ENCODE measurements around the gene ANAPC7.
A peak's percentile ranks its signal among the peaks of the same experiment; 100 is the strongest.
"Not testable (repeated sequence)": the region's sequence is repeated elsewhere in the genome, so short reads cannot be mapped to it uniquely, and the experiment has no call there.

The ANAPC7 gene

GRCh38 chr12:110417113-110417512 lies 13.6 kb upstream of the ANAPC7 start:
- H3K27ac ChIP-seq (ENCODE audit: low read depth, low read length), result not testable (repeated sequence)
- peak in 1 of 2 donors; percentile 35 for DNase-seq

DNA sequence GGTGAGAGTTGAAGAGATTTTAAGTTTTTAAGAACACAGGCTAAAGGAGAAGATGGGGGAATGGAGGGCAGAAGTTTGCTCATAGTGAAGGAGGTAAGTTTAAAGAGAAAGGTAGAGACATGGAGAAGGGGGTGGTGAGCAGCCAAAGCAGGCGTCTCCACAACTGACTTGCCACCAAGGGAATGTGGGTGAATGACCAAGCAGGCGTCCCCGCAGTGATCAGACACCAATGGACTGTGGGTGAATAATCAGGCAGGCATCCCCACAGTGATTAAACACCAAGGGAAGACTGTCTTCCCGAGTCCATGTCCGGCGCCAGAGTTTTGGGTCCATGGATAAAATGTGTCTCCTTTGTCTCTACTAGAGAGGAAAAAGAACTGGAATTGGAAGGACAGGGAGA lies 6.6 kb upstream of the ANAPC7 start:
- not testable (repeated sequence) for DNase-seq; H4K8ac ChIP-seq (ENCODE audit: low read depth, low read length); H3K4me2 ChIP-seq (ENCODE audit: low read length); H3K4ac ChIP-seq (ENCODE audit: low read depth, low read length); H3K4me1 ChIP-seq (ENCODE audit: control insufficient read depth in 1 of 2, insufficient read depth in 2 of 2, low read length in 2 of 2); H4K91ac ChIP-seq (ENCODE audit: low read depth, low read length); H3K14ac ChIP-seq (ENCODE audit: low read length); H3K23ac ChIP-seq (ENCODE audit: low read length); H3K79me1 ChIP-seq (ENCODE audit: low read length); H2BK5ac ChIP-seq (ENCODE audit: low read depth, low read length, poor library complexity); H3K4me3 ChIP-seq (ENCODE audit: low read depth, low read length); H2BK120ac ChIP-seq (ENCODE audit: insufficient read depth, low read length, poor library complexity); H3K36me3 ChIP-seq (ENCODE audit: control insufficient read depth in 1 of 2, insufficient read depth in 2 of 2, low read length in 2 of 2); H2AFZ ChIP-seq (ENCODE audit: insufficient read depth, low read length, poor library complexity); H3K79me2 ChIP-seq (ENCODE audit: control insufficient read depth, insufficient read depth, low read length, poor library complexity); H3K27ac ChIP-seq (ENCODE audit: low read depth, low read length); H2AK5ac ChIP-seq (ENCODE audit: low read length); H3K9me3 ChIP-seq (ENCODE audit: insufficient read depth, low read depth, low read length); H4K12ac ChIP-seq (ENCODE audit: low read depth, low read length); H3K27me3 ChIP-seq (ENCODE audit: insufficient read depth, low read length); H3K18ac ChIP-seq (ENCODE audit: low read length); H3K9ac ChIP-seq (ENCODE audit: low read length); H2BK12ac ChIP-seq (ENCODE audit: low read length)
- WGBS (ENCODE audit: extremely low coverage, insufficient coverage, insufficient read length), result no CpG with 5 or more reads among the region's 6 CpGs

More at GRCh38 chr12:110417113-110417512, 13.6 kb upstream of the ANAPC7 start:
- not testable (repeated sequence) for H2BK120ac ChIP-seq (ENCODE audit: insufficient read depth, low read length, poor library complexity); H3K4me1 ChIP-seq (ENCODE audit: control insufficient read depth in 1 of 2, insufficient read depth in 2 of 2, low read length in 2 of 2); H2BK5ac ChIP-seq (ENCODE audit: low read depth, low read length, poor library complexity); H3K9me3 ChIP-seq (ENCODE audit: insufficient read depth, low read depth, low read length); H2BK12ac ChIP-seq (ENCODE audit: low read length); H3K27me3 ChIP-seq (ENCODE audit: insufficient read depth, low read length); H3K79me2 ChIP-seq (ENCODE audit: control insufficient read depth, insufficient read depth, low read length, poor library complexity); H3K4me3 ChIP-seq (ENCODE audit: low read depth, low read length); H2AFZ ChIP-seq (ENCODE audit: insufficient read depth, low read length, poor library complexity); H3K36me3 ChIP-seq (ENCODE audit: control insufficient read depth in 1 of 2, insufficient read depth in 2 of 2, low read length in 2 of 2); H3K9ac ChIP-seq (ENCODE audit: low read length); H4K91ac ChIP-seq (ENCODE audit: low read depth, low read length); H4K12ac ChIP-seq (ENCODE audit: low read depth, low read length); H3K79me1 ChIP-seq (ENCODE audit: low read length); H3K14ac ChIP-seq (ENCODE audit: low read length); H3K18ac ChIP-seq (ENCODE audit: low read length); H3K4me2 ChIP-seq (ENCODE audit: low read length); H4K8ac ChIP-seq (ENCODE audit: low read depth, low read length); H3K23ac ChIP-seq (ENCODE audit: low read length); H2AK5ac ChIP-seq (ENCODE audit: low read length); H3K4ac ChIP-seq (ENCODE audit: low read depth, low read length)
- WGBS (ENCODE audit: extremely low coverage, insufficient coverage, insufficient read length), result no CpG with 5 or more reads among the region's 3 CpGs

DNA sequence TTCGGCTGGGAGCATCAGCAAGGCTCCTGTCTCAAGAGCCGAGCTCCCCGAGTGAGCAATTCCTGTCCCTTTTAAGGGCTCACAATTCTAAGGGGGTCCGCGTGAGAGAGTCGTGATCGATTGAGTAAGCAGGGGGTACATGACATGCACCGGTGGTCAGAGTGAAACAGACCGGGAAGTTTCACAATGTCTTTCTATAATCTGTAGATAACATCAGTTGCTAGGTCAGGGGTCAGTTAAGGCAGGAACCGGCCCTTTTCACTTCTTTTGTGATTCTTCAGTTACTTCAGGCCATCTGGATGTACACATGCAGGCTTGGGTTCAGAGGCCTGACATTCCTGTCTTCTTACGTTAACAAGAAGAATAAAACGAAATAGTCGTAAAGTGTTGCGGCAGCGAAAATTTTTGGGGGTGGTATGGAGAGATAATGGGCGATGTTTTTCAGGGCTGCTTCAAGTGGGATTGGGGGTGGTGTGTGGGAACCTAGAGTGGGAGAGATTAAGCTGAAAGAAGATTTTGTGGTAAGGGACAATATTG lies 1.7 kb upstream of the ANAPC7 start:
- H3K23ac ChIP-seq (ENCODE audit: low read length); H2BK120ac ChIP-seq (ENCODE audit: insufficient read depth, low read length, poor library complexity); H3K18ac ChIP-seq (ENCODE audit: low read length); H3K9me3 ChIP-seq (ENCODE audit: insufficient read depth, low read depth, low read length); H3K14ac ChIP-seq (ENCODE audit: low read length); H3K4ac ChIP-seq (ENCODE audit: low read depth, low read length); H3K4me3 ChIP-seq (ENCODE audit: low read depth, low read length); H3K9ac ChIP-seq (ENCODE audit: low read length); H3K27me3 ChIP-seq (ENCODE audit: insufficient read depth, low read length); H3K27ac ChIP-seq (ENCODE audit: low read depth, low read length); H4K12ac ChIP-seq (ENCODE audit: low read depth, low read length); H2BK12ac ChIP-seq (ENCODE audit: low read length); H3K36me3 ChIP-seq (ENCODE audit: control insufficient read depth in 1 of 2, insufficient read depth in 2 of 2, low read length in 2 of 2); H2BK5ac ChIP-seq (ENCODE audit: low read depth, low read length, poor library complexity); H3K4me2 ChIP-seq (ENCODE audit: low read length); H3K79me1 ChIP-seq (ENCODE audit: low read length); H2AK5ac ChIP-seq (ENCODE audit: low read length); H2AFZ ChIP-seq (ENCODE audit: insufficient read depth, low read length, poor library complexity): not testable (repeated sequence)
- peak in 1 of 2 donors; percentile 31 for DNase-seq
- peak overlapping the region; percentile 86 for H4K8ac ChIP-seq (ENCODE audit: low read depth, low read length)
- 100% methylated on average over 5 of the region's 16 CpGs for WGBS (ENCODE audit: extremely low coverage, insufficient coverage, insufficient read length)
- peaks cover 3 to 13% of the 10 kb centered on the region in 2 experiments for H3K4me1 ChIP-seq (ENCODE audit: control insufficient read depth in 1 of 2, insufficient read depth in 2 of 2, low read length in 2 of 2)
- H3K79me2 ChIP-seq (ENCODE audit: control insufficient read depth, insufficient read depth, low read length, poor library complexity), result peaks cover 14% of the 10 kb centered on the region
- H4K91ac ChIP-seq (ENCODE audit: low read depth, low read length), result peak overlapping the region; percentile 86

- H3K18ac ChIP-seq (ENCODE audit: low read length), result no peak overlapping the region
- DNase-seq, result peak; percentile 66 to 86
- no peak overlapping the region for H3K4me3 ChIP-seq (ENCODE audit: low read depth, low read length)
- no peak overlapping the region for H3K4ac ChIP-seq (ENCODE audit: low read depth, low read length)
- H3K27me3 ChIP-seq (ENCODE audit: insufficient read depth, low read length), result no peaks in the 10 kb centered on the region
- H2AK5ac ChIP-seq (ENCODE audit: low read length), result no peak overlapping the region
- H2AFZ ChIP-seq (ENCODE audit: insufficient read depth, low read length, poor library complexity), result peak overlapping the region; percentile 39
- H4K8ac ChIP-seq (ENCODE audit: low read depth, low read length), result peak overlapping the region; percentile 98
- H3K4me1 ChIP-seq (ENCODE audit: control insufficient read depth in 1 of 2, insufficient read depth in 2 of 2, low read length in 2 of 2), result peaks cover 3 to 13% of the 10 kb centered on the region in 2 experiments
- H3K27ac ChIP-seq (ENCODE audit: low read depth, low read length), result peak overlapping the region; percentile 60
- H2BK12ac ChIP-seq (ENCODE audit: low read length), result no peak overlapping the region
- peak overlapping the region; percentile 82 for H4K91ac ChIP-seq (ENCODE audit: low read depth, low read length)
- peak overlapping the region; percentile 96 for H3K4me2 ChIP-seq (ENCODE audit: low read length)
- no peak overlapping the region for H2BK5ac ChIP-seq (ENCODE audit: low read depth, low read length, poor library complexity)
- H3K79me2 ChIP-seq (ENCODE audit: control insufficient read depth, insufficient read depth, low read length, poor library complexity), result peaks cover 14% of the 10 kb centered on the region
- peak overlapping the region; percentile 85 for H3K14ac ChIP-seq (ENCODE audit: low read length)
- H3K36me3 ChIP-seq (ENCODE audit: control insufficient read depth in 1 of 2, insufficient read depth in 2 of 2, low read length in 2 of 2), result peaks cover 7 to 9% of the 10 kb centered on the region in 2 experiments
- peaks cover 9% of the 10 kb centered on the region for H3K79me1 ChIP-seq (ENCODE audit: low read length)
- no peaks in the 10 kb centered on the region for H3K9me3 ChIP-seq (ENCODE audit: insufficient read depth, low read depth, low read length)
- WGBS (ENCODE audit: extremely low coverage, insufficient coverage, insufficient read length), result no CpG with 5 or more reads among the region's 21 CpGs
- H3K23ac ChIP-seq (ENCODE audit: low read length), result no peak overlapping the region
- H3K9ac ChIP-seq (ENCODE audit: low read length), result no peak overlapping the region
- peak overlapping the region; percentile 29 for H2BK120ac ChIP-seq (ENCODE audit: insufficient read depth, low read length, poor library complexity)
- peak overlapping the region; percentile 92 for H4K12ac ChIP-seq (ENCODE audit: low read depth, low read length)
These were observed 621 bp upstream of the ANAPC7 start for GRCh38 chr12:110403976-110404682.
